ENCODE results near the gene DCAF12L2.
"Not testable (repeated sequence)": the region's sequence is repeated elsewhere in the genome, so short reads cannot be mapped to it uniquely, and the experiment has no call there.

The DCAF12L2 gene

GRCh38 chrX:126165721-126166461, at the start of gene DCAF12L2:
TSS of gene DCAF12L2 (minus strand) at chrX:126166289. CDS start at chrX:126165924, 365 bp downstream.
- DNase-seq (ENCODE audit: low read depth, low spot score) = no peak

GRCh38 chrX:126190888-126191287, 24.8 kb upstream of the DCAF12L2 start:
- DNase-seq (ENCODE audit: low read depth, low spot score) = not testable (repeated sequence)

GRCh38 chrX:126177133-126177840, 11.2 kb upstream of the DCAF12L2 start:
- no peak for DNase-seq (ENCODE audit: low read depth, low spot score)

- no peak for DNase-seq (ENCODE audit: low read depth, low spot score)
Observed at GRCh38 chrX:126170720-126171119, 4.6 kb upstream of the DCAF12L2 start.

GRCh38 chrX:126167560-126167959, 1.5 kb upstream of the DCAF12L2 start:
- DNase-seq (ENCODE audit: low read depth, low spot score) = no peak

GRCh38 chrX:126165401-126165720, 728 bp downstream of the DCAF12L2 start:
- DNase-seq (ENCODE audit: low read depth, low spot score) = no peak

- DNase-seq (ENCODE audit: low read depth, low spot score) = no peak
Observed at GRCh38 chrX:126164689-126165400, 1.2 kb downstream of the DCAF12L2 start.

GRCh38 chrX:126164226-126164625, 1.9 kb downstream of the DCAF12L2 start:
- DNase-seq (ENCODE audit: low read depth, low spot score) = no peak

- DNase-seq (ENCODE audit: low read depth, low spot score) = no peak
Observed at GRCh38 chrX:126141014-126141413, 25.1 kb downstream of the DCAF12L2 start.

GRCh38 chrX:126137899-126138298, 28.2 kb downstream of the DCAF12L2 start:
- DNase-seq (ENCODE audit: low read depth, low spot score) = no peak

- DNase-seq (ENCODE audit: low read depth, low spot score) = no peak
Observed at GRCh38 chrX:126124721-126125120, 41.4 kb downstream of the DCAF12L2 start.
